ENCODE measurements around the gene SPRY1. TPM values are rescaled to one million over a fixed set of nuclear protein-coding genes. Genes with fewer than 3 reads are reported as not detected.
A peak's percentile ranks its signal among the peaks of the same experiment; 100 is the strongest.

The SPRY1 gene
- total RNA-seq, 1 experiment from 2014 or later = 76.3 TPM

DNA sequence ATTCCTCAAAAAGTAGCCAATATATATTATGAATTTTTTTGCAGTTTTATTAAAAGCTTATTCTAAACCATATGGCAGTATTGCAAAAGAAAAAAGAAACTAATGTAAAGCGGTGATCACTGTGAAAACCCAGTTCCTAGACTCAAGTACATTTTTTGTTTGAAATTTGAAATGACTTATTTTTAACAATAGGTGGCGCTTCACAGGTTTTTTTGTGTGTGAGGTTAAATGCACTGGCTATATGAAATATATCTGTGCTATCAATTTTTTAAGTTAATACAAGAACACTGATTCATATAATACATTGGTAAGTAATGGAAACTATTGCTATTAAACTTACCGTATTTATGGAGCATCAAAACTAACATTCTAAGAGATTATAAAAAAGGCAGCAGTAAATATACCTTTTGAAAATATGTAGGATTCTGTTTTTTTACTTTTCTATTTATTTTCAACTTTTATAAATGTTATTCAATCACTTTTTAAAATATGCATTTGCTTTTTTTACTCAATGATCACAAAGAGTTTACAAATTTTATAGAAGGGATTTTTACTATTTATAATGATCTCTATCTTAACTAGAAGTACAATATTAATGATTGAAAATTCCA, 5.6 kb upstream of the SPRY1 start:
- H3K9me3 ChIP-seq (ENCODE audit: control insufficient read depth, low read depth, low read length) = no peaks in the 10 kb centered on the region
- no peaks in the 10 kb centered on the region for H3K79me2 ChIP-seq (ENCODE audit: insufficient read depth, low read length)
- no peak overlapping the region for H2BK12ac ChIP-seq (ENCODE audit: insufficient read length, low read depth, low read length)
- no peak overlapping the region for H3K4ac ChIP-seq (ENCODE audit: low read depth, low read length)
- no peak overlapping the region for H4K8ac ChIP-seq (replicated peaks; ENCODE audit: insufficient read length, low read depth, low read length)
- no peak overlapping the region for H3K14ac ChIP-seq (ENCODE audit: insufficient read depth, low read length)
- Mint-ChIP-seq H3K9me3 (no peaks in the 10 kb centered on the region), H3K4me3 (no peak overlapping the region), H3K36me3 (ENCODE audit: insufficient read depth in 1 of 3, low read depth in 3 of 3) (no peaks in the 10 kb centered on the region), H3K27me3 (ENCODE audit: low read depth) (no peaks in the 10 kb centered on the region), H3K27ac (no peak overlapping the region), H3K4me1 (peaks cover 9 to 15% of the 10 kb centered on the region in 2 experiments)
- DNase-seq = no peak
- H4K91ac ChIP-seq (ENCODE audit: insufficient read length, low read depth, low read length) = no peak overlapping the region
- no peak overlapping the region for H2BK15ac ChIP-seq (ENCODE audit: low read depth, low read length)
- no peak overlapping the region for H4K5ac ChIP-seq (ENCODE audit: insufficient read length, low read depth, low read length)
- no CpG with 5 or more reads among the region's 3 CpGs for WGBS (ENCODE audit: extremely low coverage, insufficient read length, low lambda C conversion rate)
- no peaks in the 10 kb centered on the region for H3K27me3 ChIP-seq (ENCODE audit: insufficient read depth, low read length)
- peak; percentile 70 for TF ChIP-seq CTCF (conservative IDR thresholded peaks at IDR 0.05)
- no peaks in the 10 kb centered on the region for H3K4me1 ChIP-seq (ENCODE audit: insufficient read depth, low read length)
- H2AK5ac ChIP-seq (ENCODE audit: insufficient read length, low read length) = no peak overlapping the region
- no peaks in the 10 kb centered on the region for H3K23me2 ChIP-seq (ENCODE audit: insufficient read length, low read depth, low read length, poor library complexity, severe bottlenecking)
- H3K4me2 ChIP-seq (ENCODE audit: insufficient read depth, insufficient read length, low read length) = no peak overlapping the region
- H2BK120ac ChIP-seq (ENCODE audit: low read depth, low read length, poor library complexity, severe bottlenecking) = no peak overlapping the region
- no peak overlapping the region for H2BK20ac ChIP-seq (ENCODE audit: low read depth, low read length, poor library complexity, severe bottlenecking)
- no peak overlapping the region for H3K27ac ChIP-seq (ENCODE audit: insufficient read length, low read depth, low read length)
- H3K79me1 ChIP-seq (ENCODE audit: insufficient read depth, low read depth, low read length, poor library complexity, severe bottlenecking) = no peaks in the 10 kb centered on the region
- H4K20me1 ChIP-seq (ENCODE audit: control insufficient read depth, insufficient read depth, insufficient read length) = no peaks in the 10 kb centered on the region
- H2AFZ ChIP-seq (ENCODE audit: low read length) = no peak overlapping the region
- no peak overlapping the region for H3K18ac ChIP-seq (ENCODE audit: insufficient read length, low read depth, low read length)
- H3K9ac ChIP-seq (ENCODE audit: extremely low read depth, insufficient read length, low read length) = no peak overlapping the region
- H3K23ac ChIP-seq (ENCODE audit: insufficient read length, low read depth, low read length) = no peak overlapping the region
- H3K56ac ChIP-seq (ENCODE audit: insufficient read length, low read depth, low read length) = no peak overlapping the region
- no peak overlapping the region for H2BK5ac ChIP-seq (ENCODE audit: insufficient read length, low read length)
- no peak overlapping the region for H3T11ph ChIP-seq (ENCODE audit: low read length)

All from H9 (cell line).